ENCODE results near the gene TUBGCP3.

TUBGCP3 gene

DNA sequence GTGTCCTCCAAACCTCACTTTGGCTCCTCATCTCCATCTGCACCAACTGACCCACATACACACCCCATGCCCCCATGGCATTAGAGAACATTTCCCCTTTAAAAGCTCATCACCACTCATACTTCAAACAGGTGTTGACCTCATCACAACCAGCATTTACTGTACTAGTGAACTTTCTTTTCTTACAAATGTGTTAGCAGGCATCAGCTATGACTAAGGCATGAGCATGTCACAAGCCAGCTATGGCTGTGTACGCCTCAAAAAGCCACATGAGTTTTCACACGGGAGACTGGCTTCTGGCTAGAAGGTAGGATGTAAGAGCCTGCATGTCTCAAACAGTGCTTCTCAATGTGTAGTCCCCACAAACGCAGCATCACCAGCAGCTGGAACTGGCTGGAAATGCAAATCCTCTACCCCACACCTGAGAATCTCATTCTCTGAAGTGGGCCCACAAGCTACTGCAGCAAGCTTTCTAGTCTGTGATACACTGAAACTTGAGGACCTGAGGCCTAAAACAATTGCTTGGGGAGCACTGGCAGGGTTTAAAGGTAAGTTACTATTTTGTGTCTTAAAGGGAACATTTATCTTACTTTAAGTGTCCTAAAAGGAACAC lies 66.8 kb downstream of the TUBGCP3 start:
- Histone ChIP-seq H3K27me3 (ENCODE audit: low read depth, low read length) (no peaks in the 10 kb centered on the region), H3K27ac (ENCODE audit: low read length) (no peak overlapping the region), H3K4me3 (ENCODE audit: low read depth in 1 of 2, low read length in 2 of 2) (no peak overlapping the region), H3K4me1 (ENCODE audit: control insufficient read depth in 1 of 2, insufficient read depth in 2 of 2, low read length in 2 of 2) (no peaks in the 10 kb centered on the region), H3K9me3 (ENCODE audit: control insufficient read depth in 1 of 2, low read length in 2 of 2) (no peaks in the 10 kb centered on the region), H3K36me3 (ENCODE audit: control insufficient read depth in 1 of 2, insufficient read depth in 2 of 2, low read length in 2 of 2) (peaks cover 36 to 60% of the 10 kb centered on the region in 2 donors)

GRCh38 chr13:112519517-112520060 lies 68.4 kb downstream of the TUBGCP3 start:
- no peak overlapping the region for H3K4me3 ChIP-seq (ENCODE audit: low read depth in 1 of 2, low read length in 2 of 2)
- no peaks in the 10 kb centered on the region for H3K27me3 ChIP-seq (ENCODE audit: low read depth, low read length)
- H3K27ac ChIP-seq (ENCODE audit: low read length): no peak overlapping the region
- no peaks in the 10 kb centered on the region for H3K4me1 ChIP-seq (ENCODE audit: control insufficient read depth in 1 of 2, insufficient read depth in 2 of 2, low read length in 2 of 2)
- peaks cover 46 to 58% of the 10 kb centered on the region in 2 donors for H3K36me3 ChIP-seq (ENCODE audit: control insufficient read depth in 1 of 2, insufficient read depth in 2 of 2, low read length in 2 of 2)
- no peaks in the 10 kb centered on the region for H3K9me3 ChIP-seq (ENCODE audit: control insufficient read depth in 1 of 2, low read length in 2 of 2)

GRCh38 chr13:112516218-112516617 lies 71.7 kb downstream of the TUBGCP3 start:
- Histone ChIP-seq H3K27me3 (ENCODE audit: low read depth, low read length) (no peaks in the 10 kb centered on the region), H3K4me1 (ENCODE audit: control insufficient read depth in 1 of 2, insufficient read depth in 2 of 2, low read length in 2 of 2) (peaks cover 0 to 2% of the 10 kb centered on the region in 2 donors), H3K4me3 (ENCODE audit: low read depth in 1 of 2, low read length in 2 of 2) (no peak overlapping the region), H3K27ac (ENCODE audit: low read length) (no peak overlapping the region), H3K9me3 (ENCODE audit: control insufficient read depth in 1 of 2, low read length in 2 of 2) (no peaks in the 10 kb centered on the region), H3K36me3 (ENCODE audit: control insufficient read depth in 1 of 2, insufficient read depth in 2 of 2, low read length in 2 of 2) (peaks cover 32 to 38% of the 10 kb centered on the region in 2 donors)

GRCh38 chr13:112513761-112514160 lies 74.2 kb downstream of the TUBGCP3 start:
- peaks cover 17 to 32% of the 10 kb centered on the region in 2 donors for H3K36me3 ChIP-seq (ENCODE audit: control insufficient read depth in 1 of 2, insufficient read depth in 2 of 2, low read length in 2 of 2)

GRCh38 chr13:112510987-112511685 lies 76.8 kb downstream of the TUBGCP3 start:
- Histone ChIP-seq H3K9me3 (ENCODE audit: control insufficient read depth in 1 of 2, low read length in 2 of 2) (no peaks in the 10 kb centered on the region), H3K4me3 (ENCODE audit: low read depth in 1 of 2, low read length in 2 of 2) (no peak overlapping the region), H3K27ac (ENCODE audit: low read length) (no peak overlapping the region), H3K4me1 (ENCODE audit: control insufficient read depth in 1 of 2, insufficient read depth in 2 of 2, low read length in 2 of 2) (peaks cover 0 to 2% of the 10 kb centered on the region in 2 donors), H3K27me3 (ENCODE audit: low read depth, low read length) (no peaks in the 10 kb centered on the region), H3K36me3 (ENCODE audit: control insufficient read depth in 1 of 2, insufficient read depth in 2 of 2, low read length in 2 of 2) (peaks cover 23 to 35% of the 10 kb centered on the region in 2 donors)

More at GRCh38 chr13:112513761-112514160, 74.2 kb downstream of the TUBGCP3 start:
- Histone ChIP-seq H3K27ac (ENCODE audit: low read length) (no peak overlapping the region), H3K27me3 (ENCODE audit: low read depth, low read length) (no peaks in the 10 kb centered on the region), H3K9me3 (ENCODE audit: control insufficient read depth in 1 of 2, low read length in 2 of 2) (no peaks in the 10 kb centered on the region), H3K4me3 (ENCODE audit: low read depth in 1 of 2, low read length in 2 of 2) (no peak overlapping the region), H3K4me1 (ENCODE audit: control insufficient read depth in 1 of 2, insufficient read depth in 2 of 2, low read length in 2 of 2) (peaks cover 0 to 2% of the 10 kb centered on the region in 2 donors)

GRCh38 chr13:112510002-112510780 lies 77.8 kb downstream of the TUBGCP3 start:
- Histone ChIP-seq H3K27ac (ENCODE audit: low read length) (no peak overlapping the region), H3K9me3 (ENCODE audit: control insufficient read depth in 1 of 2, low read length in 2 of 2) (no peaks in the 10 kb centered on the region), H3K4me1 (ENCODE audit: control insufficient read depth in 1 of 2, insufficient read depth in 2 of 2, low read length in 2 of 2) (peaks cover 0 to 2% of the 10 kb centered on the region in 2 donors), H3K4me3 (ENCODE audit: low read depth in 1 of 2, low read length in 2 of 2) (no peak overlapping the region), H3K36me3 (ENCODE audit: control insufficient read depth in 1 of 2, insufficient read depth in 2 of 2, low read length in 2 of 2) (peaks cover 23 to 38% of the 10 kb centered on the region in 2 donors), H3K27me3 (ENCODE audit: low read depth, low read length) (no peaks in the 10 kb centered on the region)

GRCh38 chr13:112509190-112509589 lies 78.8 kb downstream of the TUBGCP3 start:
- H3K4me1 ChIP-seq (ENCODE audit: control insufficient read depth in 1 of 2, insufficient read depth in 2 of 2, low read length in 2 of 2): peaks cover 0 to 2% of the 10 kb centered on the region in 2 donors
- peaks cover 20 to 40% of the 10 kb centered on the region in 2 donors for H3K36me3 ChIP-seq (ENCODE audit: control insufficient read depth in 1 of 2, insufficient read depth in 2 of 2, low read length in 2 of 2)
- no peaks in the 10 kb centered on the region for H3K27me3 ChIP-seq (ENCODE audit: low read depth, low read length)
- H3K27ac ChIP-seq (ENCODE audit: low read length): no peak overlapping the region
- no peaks in the 10 kb centered on the region for H3K9me3 ChIP-seq (ENCODE audit: control insufficient read depth in 1 of 2, low read length in 2 of 2)
- H3K4me3 ChIP-seq (ENCODE audit: low read depth in 1 of 2, low read length in 2 of 2): no peak overlapping the region

DNA sequence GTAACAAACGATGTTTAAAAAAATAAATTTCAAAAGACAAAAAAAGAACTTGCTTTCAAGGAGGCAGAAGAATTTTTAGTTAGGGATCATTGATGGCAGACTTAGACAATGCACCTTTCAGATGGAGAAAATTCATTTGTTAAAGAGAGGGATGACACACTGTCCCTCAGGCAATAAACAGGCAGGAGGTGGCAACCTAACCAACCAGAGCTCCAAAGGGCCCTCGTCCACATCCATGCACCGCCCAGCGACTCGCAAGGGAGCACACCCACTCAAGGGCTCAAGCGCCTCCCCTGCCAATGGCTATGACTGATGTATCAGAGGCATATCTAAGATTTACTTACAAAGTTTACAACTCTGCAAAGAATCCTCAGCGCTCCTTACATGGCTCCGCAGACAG lies 81.9 kb downstream of the TUBGCP3 start:
- no peaks in the 10 kb centered on the region for H3K4me1 ChIP-seq (ENCODE audit: control insufficient read depth in 1 of 2, insufficient read depth in 2 of 2, low read length in 2 of 2)
- no peaks in the 10 kb centered on the region for H3K9me3 ChIP-seq (ENCODE audit: control insufficient read depth in 1 of 2, low read length in 2 of 2)
- no peaks in the 10 kb centered on the region for H3K27me3 ChIP-seq (ENCODE audit: low read depth, low read length)
- no peak overlapping the region for H3K4me3 ChIP-seq (ENCODE audit: low read depth in 1 of 2, low read length in 2 of 2)
- no peak overlapping the region for H3K27ac ChIP-seq (ENCODE audit: low read length)
- H3K36me3 ChIP-seq (ENCODE audit: control insufficient read depth in 1 of 2, insufficient read depth in 2 of 2, low read length in 2 of 2): peaks cover 35 to 55% of the 10 kb centered on the region in 2 donors

DNA sequence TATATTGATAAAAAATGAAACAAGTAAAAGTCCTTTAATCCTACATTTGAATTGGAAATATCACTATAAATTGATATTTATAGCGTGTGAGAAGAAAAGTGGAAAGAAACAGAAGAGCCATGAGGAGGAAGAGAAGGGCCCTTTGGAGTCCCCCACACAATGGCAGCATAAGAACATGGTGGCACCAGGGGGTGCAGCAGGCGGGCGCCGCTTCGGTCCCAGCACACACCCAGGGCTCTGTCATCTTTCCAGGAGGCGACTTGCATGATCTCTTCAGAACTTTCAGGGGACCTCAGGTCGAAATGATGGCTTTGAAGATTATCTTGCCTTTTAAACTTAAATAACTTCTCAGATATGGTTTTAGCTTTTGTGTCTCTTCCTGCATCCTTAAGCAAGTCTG lies 91.8 kb downstream of the TUBGCP3 start:
- H3K27me3 ChIP-seq (ENCODE audit: low read depth, low read length): no peaks in the 10 kb centered on the region
- H3K36me3 ChIP-seq (ENCODE audit: control insufficient read depth in 1 of 2, insufficient read depth in 2 of 2, low read length in 2 of 2): peaks cover 20 to 37% of the 10 kb centered on the region in 2 donors
- H3K27ac ChIP-seq (ENCODE audit: low read length): no peak overlapping the region
- no peaks in the 10 kb centered on the region for H3K9me3 ChIP-seq (ENCODE audit: control insufficient read depth in 1 of 2, low read length in 2 of 2)
- H3K4me1 ChIP-seq (ENCODE audit: control insufficient read depth in 1 of 2, insufficient read depth in 2 of 2, low read length in 2 of 2): no peaks in the 10 kb centered on the region
- H3K4me3 ChIP-seq (ENCODE audit: low read depth in 1 of 2, low read length in 2 of 2): no peak overlapping the region

- H3K9me3 ChIP-seq (ENCODE audit: control insufficient read depth in 1 of 2, low read length in 2 of 2): no peaks in the 10 kb centered on the region
- peaks cover 20 to 33% of the 10 kb centered on the region in 2 donors for H3K36me3 ChIP-seq (ENCODE audit: control insufficient read depth in 1 of 2, insufficient read depth in 2 of 2, low read length in 2 of 2)
- H3K4me3 ChIP-seq (ENCODE audit: low read depth in 1 of 2, low read length in 2 of 2): no peak overlapping the region
- H3K27ac ChIP-seq (ENCODE audit: low read length): no peak overlapping the region
- no peaks in the 10 kb centered on the region for H3K27me3 ChIP-seq (ENCODE audit: low read depth, low read length)
- H3K4me1 ChIP-seq (ENCODE audit: control insufficient read depth in 1 of 2, insufficient read depth in 2 of 2, low read length in 2 of 2): no peaks in the 10 kb centered on the region
Observed at GRCh38 chr13:112495465-112495864, 92.5 kb downstream of the TUBGCP3 start.

DNA sequence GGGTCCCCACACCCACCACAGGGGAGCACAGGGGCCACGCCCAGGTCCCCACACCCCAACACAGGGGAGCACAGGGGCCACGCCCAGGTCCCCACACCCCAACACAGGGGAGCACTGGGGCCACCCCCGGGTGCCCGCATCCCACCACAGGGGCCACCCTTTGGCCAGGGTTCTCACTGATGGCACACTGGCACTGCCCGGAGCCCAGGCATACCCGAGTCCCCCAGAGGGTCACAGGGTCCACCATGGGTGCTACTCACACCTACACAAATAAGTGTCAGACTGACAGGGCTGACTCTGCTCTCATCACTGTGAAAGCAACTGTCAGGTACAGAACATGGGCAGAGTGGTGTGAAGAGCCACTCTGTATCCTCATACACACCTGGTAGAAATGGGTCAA lies 98.8 kb downstream of the TUBGCP3 start:
- peaks cover 6 to 32% of the 10 kb centered on the region in 2 donors for H3K36me3 ChIP-seq (ENCODE audit: control insufficient read depth in 1 of 2, insufficient read depth in 2 of 2, low read length in 2 of 2)
- H3K4me3 ChIP-seq (ENCODE audit: low read depth in 1 of 2, low read length in 2 of 2): no peak overlapping the region
- no peaks in the 10 kb centered on the region for H3K9me3 ChIP-seq (ENCODE audit: control insufficient read depth in 1 of 2, low read length in 2 of 2)
- H3K27me3 ChIP-seq (ENCODE audit: low read depth, low read length): no peaks in the 10 kb centered on the region
- no peak overlapping the region for H3K27ac ChIP-seq (ENCODE audit: low read length)
- H3K4me1 ChIP-seq (ENCODE audit: control insufficient read depth in 1 of 2, insufficient read depth in 2 of 2, low read length in 2 of 2): no peaks in the 10 kb centered on the region
